NCI-H526 treated with DMSO at 0.1 percent for 48 hours (cell line): Measurements from ENCODE around the gene DNAJC11.
"Not testable (repeated sequence)": the region's sequence is repeated elsewhere in the genome, so short reads cannot be mapped to it uniquely, and the experiment has no call there.

ENCODE experiments used
- DNase-seq: peaks from one replicate; lab custom pipeline; 2025; lab: John Stamatoyannopoulos, UW

DNAJC11 gene

DNA sequence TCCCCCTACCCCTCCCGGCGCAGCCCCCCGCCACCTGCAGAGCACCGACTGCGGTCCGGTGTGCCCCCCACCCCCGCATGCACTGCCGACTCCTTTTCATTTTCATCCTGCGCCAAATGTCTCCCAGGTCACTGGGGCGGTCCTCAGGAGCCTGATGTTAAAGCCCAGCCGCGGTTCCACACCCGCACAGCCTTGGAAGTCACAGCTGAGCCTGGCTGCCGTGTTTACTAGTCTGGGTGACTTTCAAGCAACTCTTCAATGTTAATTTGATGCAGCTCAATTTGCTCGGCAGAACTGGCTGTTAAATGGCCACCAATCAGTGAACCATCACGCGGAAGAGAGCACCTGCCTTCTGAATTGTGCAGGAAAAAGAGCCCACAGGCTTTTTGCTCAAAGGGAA lies 49.7 kb downstream of the DNAJC11 start:
- DNase-seq = no peak

GRCh38 chr1:6648556-6648955 lies 53.1 kb downstream of the DNAJC11 start:
- no peak for DNase-seq

GRCh38 chr1:6646499-6647148 lies 55.0 kb downstream of the DNAJC11 start:
- peak; percentile 30 for DNase-seq

GRCh38 chr1:6645018-6645417 lies 56.6 kb downstream of the DNAJC11 start:
- DNase-seq = no peak

- not testable (repeated sequence) for DNase-seq
Measured at GRCh38 chr1:6640867-6641266, 60.7 kb downstream of the DNAJC11 start.

DNA sequence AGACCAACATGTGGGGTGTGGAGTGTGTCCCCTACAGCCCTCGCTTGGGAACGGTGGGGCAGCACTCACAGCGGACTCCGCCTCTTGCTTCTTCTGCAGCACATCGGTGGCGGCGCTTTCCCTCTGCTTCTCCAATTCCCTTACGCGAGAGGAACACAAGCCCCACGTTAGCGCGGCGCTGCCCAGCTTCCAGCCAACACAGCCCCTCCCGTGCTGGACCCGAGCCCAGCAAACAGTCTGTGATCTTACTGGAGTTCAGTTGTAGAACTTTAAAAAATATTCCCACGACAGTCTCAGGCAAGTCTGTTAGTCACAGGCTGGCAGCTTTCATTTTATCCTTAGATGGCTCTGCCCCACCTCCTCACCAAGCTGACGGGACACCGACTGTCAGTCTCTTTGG lies 63.4 kb downstream of the DNAJC11 start:
- no peak for DNase-seq

- no peak for DNase-seq
Measured at GRCh38 chr1:6637770-6638169, 63.8 kb downstream of the DNAJC11 start.

GRCh38 chr1:6636778-6637177 lies 64.8 kb downstream of the DNAJC11 start:
- not testable (repeated sequence) for DNase-seq

DNA sequence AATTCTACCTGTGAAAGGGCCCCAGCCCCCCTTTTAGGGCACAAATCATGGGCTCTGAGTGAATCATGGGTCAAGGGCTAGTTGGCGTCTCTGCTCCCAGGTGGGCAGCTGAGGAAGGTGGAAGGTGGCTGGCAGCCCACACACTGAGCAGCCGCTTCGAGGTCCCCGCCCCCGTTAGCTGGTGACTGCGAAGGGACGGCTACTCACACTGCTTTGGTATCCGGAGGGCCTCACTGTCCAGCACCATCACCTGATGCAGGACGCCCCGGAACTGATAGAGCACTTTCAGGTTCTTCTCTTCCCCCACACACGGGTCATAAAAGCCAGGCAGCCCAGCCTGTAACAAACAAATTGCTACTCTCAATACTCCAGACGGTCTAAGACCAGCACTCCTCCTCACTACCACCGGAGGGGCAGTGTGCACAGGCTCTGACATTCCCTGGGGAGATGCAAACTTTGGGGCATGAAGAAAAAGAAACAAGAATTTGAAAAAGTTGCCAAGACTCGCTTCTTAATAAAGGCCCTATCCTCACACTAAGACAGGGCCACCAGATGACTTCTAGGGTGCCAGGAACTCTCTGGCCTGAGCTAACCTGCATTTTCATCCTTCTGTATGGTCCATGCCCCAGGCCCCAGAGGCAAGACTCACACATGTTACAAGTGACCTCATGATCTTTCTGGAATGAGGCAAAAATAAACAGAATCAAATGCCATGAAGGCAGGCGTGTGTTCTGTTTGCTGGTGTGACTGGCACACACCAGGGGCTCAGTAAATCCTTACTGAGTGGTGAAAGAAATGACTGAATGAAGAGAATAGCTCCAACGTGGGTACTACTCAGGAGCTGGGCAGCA lies 65.5 kb downstream of the DNAJC11 start:
- no peak for DNase-seq

- DNase-seq = no peak
Measured at GRCh38 chr1:6635161-6635909, 66.3 kb downstream of the DNAJC11 start.

DNA sequence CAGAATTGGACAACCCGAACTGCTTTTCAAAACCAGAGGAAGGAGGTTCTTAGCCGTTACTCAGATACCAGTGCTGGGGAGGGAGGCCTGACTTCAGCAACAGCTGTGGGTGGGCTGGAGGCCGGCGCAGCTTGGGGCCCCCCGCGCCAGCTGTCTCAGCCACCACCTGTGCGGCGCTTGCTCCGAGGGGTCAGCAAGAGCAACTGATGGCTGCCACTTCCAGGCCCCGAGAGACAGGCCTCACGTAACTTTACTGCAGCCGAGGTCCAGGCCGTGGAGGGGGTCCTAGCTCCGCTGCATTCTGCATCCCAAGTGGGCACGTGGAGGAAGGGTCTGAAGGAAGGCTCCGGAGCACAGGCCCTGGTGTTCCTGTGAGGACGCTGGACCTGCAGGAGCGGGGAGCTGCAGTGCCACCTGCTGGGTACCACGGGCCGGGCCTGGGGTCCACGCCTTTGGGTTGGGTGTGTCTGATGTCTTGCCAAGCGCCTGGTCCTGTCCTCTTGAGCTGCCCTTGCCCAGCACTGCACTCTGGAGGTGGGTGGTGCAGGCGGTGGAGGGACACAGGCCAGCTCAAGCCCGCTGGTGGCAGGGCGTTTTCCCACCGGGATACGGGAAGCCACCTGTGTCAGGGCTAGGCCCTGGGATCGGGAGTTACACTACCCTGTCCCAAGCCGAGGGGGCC lies 67.1 kb downstream of the DNAJC11 start:
- DNase-seq = peak; percentile 9

DNA sequence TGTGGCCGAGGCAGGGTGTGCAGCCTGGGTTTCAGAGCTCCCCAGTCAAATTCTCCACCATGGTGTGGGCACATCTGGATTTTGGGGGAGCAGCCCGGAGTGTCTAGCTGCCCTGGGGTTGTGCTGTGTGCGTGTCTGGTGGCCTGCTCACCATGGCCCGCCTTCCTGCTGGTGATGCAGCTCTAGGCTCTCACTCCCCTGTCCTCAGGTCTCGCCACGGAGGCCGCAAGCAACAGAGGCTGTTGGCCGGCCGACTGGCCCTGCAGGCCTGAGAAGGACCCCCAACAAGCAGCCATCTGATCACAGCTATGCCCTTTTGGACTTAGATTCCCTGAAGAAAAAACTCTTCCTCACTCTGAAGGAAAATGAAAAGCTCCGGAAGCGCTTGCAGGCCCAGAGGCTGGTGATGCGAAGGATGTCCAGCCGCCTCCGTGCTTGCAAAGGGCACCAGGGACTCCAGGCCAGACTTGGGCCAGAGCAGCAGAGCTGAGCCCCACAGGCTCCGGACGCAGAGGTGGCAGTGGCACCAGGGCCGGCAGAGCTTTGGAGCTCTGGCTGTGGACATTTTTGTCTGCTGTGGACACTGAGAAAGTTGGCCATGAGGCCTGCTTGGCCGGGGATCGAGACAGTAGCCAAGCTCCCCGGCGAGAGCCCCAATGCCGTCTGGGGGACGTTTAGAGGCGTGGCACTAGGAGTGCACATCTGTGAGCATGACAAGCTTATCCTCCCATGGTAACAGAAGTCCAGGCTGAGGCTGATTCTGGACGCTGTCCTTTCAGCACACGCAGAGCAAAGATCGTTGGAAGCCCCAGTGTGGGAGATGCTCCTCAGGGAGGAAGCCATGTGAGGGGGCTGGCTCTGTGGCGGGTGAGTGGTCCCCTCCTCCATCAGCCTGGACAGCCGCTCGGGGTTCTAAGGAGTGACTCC lies 68.8 kb downstream of the DNAJC11 start:
- no peak for DNase-seq

GRCh38 chr1:6631058-6631457 lies 70.6 kb downstream of the DNAJC11 start:
- no peak for DNase-seq

- no peak for DNase-seq
Measured at GRCh38 chr1:6630027-6630426, 71.6 kb downstream of the DNAJC11 start.

- DNase-seq = no peak
Measured at GRCh38 chr1:6628971-6629479, 72.6 kb downstream of the DNAJC11 start.

DNA sequence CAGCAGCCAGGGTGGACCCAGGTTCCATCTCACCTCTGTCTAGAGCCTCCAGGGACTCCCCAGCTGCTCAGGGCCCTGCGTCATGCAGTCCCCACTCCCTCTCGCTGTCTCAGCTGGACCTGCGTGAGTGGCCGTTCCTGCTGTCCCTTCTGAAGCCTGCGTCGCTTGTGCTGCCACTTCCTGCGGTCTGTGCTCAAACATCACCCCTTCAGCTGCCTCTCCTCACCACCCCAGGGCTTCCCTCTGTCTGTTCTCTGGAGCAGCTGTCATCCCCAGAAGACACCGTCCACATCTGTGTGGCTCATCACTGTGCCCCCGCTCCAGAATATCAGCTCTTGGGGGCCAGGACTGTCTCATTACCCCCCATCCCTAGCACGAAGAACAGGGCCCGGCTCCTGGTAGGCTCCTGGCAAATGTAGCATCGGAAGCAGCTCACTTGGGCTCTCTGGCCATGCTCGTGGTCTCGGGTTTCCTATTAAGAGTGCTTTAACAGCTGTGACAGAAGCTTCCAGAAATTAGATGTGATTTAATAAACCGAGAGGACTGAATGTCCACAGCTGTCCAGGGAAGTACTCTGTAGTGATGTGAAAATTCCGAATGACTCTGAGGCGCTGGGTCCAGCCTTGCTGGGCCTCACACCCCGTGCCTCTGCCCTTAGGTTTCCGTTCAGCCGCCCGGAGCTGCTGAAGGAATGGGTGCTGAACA lies 73.6 kb downstream of the DNAJC11 start:
- DNase-seq = no peak

DNA sequence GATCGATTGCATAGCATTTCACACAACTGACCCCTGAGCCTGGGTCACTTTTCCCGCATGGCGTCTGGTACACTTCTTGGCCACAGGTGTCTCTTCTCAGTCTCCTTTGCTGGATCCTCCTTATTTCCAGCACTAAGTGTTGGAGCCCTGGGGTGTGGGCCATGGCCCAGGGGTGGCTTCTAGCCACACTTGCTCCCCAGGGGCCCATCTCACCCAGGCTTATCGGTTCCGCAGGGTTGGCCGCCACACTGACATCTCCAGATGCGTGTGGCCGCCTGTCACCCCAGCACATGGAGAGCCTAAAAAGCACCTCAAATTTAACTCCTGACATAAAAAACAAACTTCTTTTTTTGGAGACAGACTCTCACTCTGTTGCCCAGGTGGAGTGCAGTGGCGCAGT lies 74.6 kb downstream of the DNAJC11 start:
- no peak for DNase-seq

GRCh38 chr1:6625584-6626149 lies 75.9 kb downstream of the DNAJC11 start:
- no peak for DNase-seq

DNA sequence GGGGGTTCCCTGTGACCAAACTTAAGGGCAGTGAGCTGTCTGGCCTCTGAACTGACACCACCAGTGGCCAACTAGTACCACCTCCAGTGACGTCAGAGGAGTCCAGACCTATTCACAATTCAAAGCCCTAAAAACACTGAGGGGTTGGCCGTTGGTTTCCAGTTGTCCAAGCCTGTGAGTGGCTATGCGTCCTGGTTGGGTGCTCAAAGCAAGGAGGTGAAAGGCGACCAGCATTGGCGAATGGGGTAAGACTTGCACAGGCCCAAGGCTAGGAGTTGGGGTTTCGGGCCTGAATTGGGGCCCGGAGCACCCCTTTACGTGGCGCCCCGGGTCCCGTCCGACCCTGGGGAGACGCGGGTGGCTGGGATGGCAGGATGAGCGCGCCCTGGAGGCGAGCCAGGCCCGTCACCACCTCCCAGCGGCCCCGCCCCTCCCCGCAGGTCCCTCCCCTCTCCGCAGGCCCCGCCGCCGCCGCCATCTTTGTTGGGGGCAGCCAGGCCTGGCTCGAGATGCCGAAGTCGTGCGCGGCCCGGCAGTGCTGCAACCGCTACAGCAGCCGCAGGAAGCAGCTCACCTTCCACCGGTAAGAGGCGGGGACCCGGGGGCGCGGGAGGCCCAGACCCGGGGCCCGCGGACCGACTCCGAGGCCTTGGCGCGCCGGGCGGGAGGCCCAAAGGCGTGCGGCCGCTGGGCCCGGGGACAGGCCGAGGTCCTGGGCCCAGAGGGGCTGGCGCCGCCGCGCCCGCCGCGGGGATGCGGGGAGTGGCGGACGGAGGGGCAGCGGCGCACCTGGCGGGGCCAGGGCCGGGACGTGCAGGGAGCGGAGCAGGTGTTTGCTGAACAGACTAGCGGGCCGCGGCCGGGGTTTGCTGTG lies 76.7 kb downstream of the DNAJC11 start, which contains the start of gene THAP3:
Gene THAP3, plus strand, starts transcription at position 159 of the 874 bp plus-strand sequence. Its CDS starts 351 bp downstream, at position 510.
- DNase-seq = peak; percentile 65
